PC-3 (cell line): ENCODE data around the gene RABGAP1L.

ENCODE experiments used
- EZH2 ChIP-seq: fragments of 300-600 bp; sonication (generic); IDR thresholded peaks from one replicate; pipeline ENCODE4 v1.6.1; 2017; ENCODE audit warnings: antibody characterized with exemption, mild to moderate bottlenecking, low read length; ENCODE audit not compliant: unreplicated experiment
- EZH2phosphoT487 ChIP-seq: fragments of 300-600 bp; sonication (generic); IDR thresholded peaks from 2 replicates; pipeline ENCODE4 v1.6.1; 2018; ENCODE audit warnings: mild to moderate bottlenecking, antibody characterized with exemption, low read length, borderline replicate concordance
- TF ChIP-seq, protein P1 (sequence below): fragments of 300-600 bp; sonication (generic); conservative IDR thresholded peaks from 2 replicates; pipeline ENCODE4 v1.5.1; 2017; ENCODE audit warnings: antibody characterized with exemption, low read depth, mild to moderate bottlenecking, low read length

DNA sequence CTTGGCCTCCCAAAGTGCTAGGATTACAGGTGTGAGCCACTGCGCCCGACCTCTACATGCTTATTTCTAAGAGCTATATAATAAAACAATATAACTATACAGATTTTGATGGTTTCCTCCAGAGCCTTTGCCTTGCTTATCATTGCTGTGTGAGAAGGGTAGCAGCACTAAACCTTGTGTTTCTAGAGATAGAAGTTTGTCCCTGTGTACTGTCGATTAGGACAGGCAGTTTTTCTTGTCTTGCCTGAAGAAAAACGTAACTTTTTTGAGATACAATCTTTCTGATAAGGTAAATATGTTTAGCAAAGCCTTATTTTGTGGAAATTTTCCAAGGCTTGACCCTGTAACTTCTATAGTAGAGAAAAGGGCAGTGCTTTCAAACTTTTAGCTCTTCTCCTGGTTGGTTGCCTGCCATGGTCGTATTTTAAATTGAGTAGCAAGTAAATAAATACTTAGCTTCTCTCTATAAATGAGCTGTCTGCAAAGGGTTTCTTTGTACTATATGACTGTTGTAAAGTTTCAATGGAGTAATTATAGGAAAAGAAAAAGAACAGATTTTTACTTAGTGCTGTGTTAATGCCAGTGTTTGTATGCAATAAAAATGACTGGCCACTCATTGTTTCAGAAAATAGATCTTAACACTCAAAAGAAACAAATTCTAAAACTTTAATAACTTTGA, 754.0 kb downstream of the RABGAP1L start:
- TF ChIP-seq, protein P1, sequence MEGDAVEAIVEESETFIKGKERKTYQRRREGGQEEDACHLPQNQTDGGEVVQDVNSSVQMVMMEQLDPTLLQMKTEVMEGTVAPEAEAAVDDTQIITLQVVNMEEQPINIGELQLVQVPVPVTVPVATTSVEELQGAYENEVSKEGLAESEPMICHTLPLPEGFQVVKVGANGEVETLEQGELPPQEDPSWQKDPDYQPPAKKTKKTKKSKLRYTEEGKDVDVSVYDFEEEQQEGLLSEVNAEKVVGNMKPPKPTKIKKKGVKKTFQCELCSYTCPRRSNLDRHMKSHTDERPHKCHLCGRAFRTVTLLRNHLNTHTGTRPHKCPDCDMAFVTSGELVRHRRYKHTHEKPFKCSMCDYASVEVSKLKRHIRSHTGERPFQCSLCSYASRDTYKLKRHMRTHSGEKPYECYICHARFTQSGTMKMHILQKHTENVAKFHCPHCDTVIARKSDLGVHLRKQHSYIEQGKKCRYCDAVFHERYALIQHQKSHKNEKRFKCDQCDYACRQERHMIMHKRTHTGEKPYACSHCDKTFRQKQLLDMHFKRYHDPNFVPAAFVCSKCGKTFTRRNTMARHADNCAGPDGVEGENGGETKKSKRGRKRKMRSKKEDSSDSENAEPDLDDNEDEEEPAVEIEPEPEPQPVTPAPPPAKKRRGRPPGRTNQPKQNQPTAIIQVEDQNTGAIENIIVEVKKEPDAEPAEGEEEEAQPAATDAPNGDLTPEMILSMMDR = no peak
- TF ChIP-seq EZH2 = no peak
- TF ChIP-seq EZH2phosphoT487 = no peak
